Dendritic cell treated with granulocyte-macrophage colony-stimulating factor and Interleukin-4, amounts not matched to agents 40 ng/mL and 50 ng/mL, for 4 days (primary cell): ENCODE data around the gene MIXL1.
"Not testable (repeated sequence)": the region's sequence is repeated elsewhere in the genome, so short reads cannot be mapped to it uniquely, and the experiment has no call there.

Experiments used
- H3K27ac Mint-ChIP-seq: one replicate; pipeline ENCODE4 v1.8.0; 2022; ENCODE audit warnings: mild to moderate bottlenecking, mixed read lengths
- H3K27me3 Mint-ChIP-seq: one replicate; pipeline ENCODE4 v1.8.0; 2022; ENCODE audit warnings: mild to moderate bottlenecking, mixed read lengths
- H3K36me3 Mint-ChIP-seq: one replicate; pipeline ENCODE4 v1.8.0; 2022; ENCODE audit warnings: low read depth, mixed read lengths
- H3K4me1 Mint-ChIP-seq: one replicate; pipeline ENCODE4 v1.8.0; 2022; ENCODE audit warnings: low read depth, mixed read lengths
- H3K4me3 Mint-ChIP-seq: one replicate; pipeline ENCODE4 v1.8.0; 2022; ENCODE audit warnings: mild to moderate bottlenecking, moderate library complexity, mixed read lengths
- H3K9me3 Mint-ChIP-seq: one replicate; pipeline ENCODE4 v1.8.0; 2022; ENCODE audit warnings: mixed read lengths
- intact Hi-C: fragments of 100-400 bp; cut with micrococcal nuclease; formaldehyde crosslinking; loops from one replicate; pipeline ENCODE4 v1.15.0; 2022

MIXL1 gene

GRCh38 chr1:226223157-226223785 is at the start of gene MIXL1:
Gene MIXL1 (plus strand): TSS chr1:226223664. CDS start chr1:226223682, 18 bp downstream.
- intact Hi-C loops: no loop called here

GRCh38 chr1:226176870-226177269 is 46.6 kb upstream of the MIXL1 start:
- Mint-ChIP-seq H3K36me3 (peaks cover 40% of the 10 kb centered on the region), H3K27me3 (no peaks in the 10 kb centered on the region), H3K4me3 (no peak overlapping the region), H3K4me1 (peaks cover 9% of the 10 kb centered on the region), H3K9me3 (no peaks in the 10 kb centered on the region), H3K27ac (no peak overlapping the region)
- intact Hi-C loops: no loop called here

More at GRCh38 chr1:226223157-226223785, at the start of gene MIXL1:
- Mint-ChIP-seq H3K4me1 (peaks cover 6% of the 10 kb centered on the region), H3K4me3 (peak within 1 kb of the TSS; percentile 72), H3K27ac (no peak within 1 kb of the TSS), H3K27me3 (peaks cover 45% of the 10 kb centered on the region), H3K36me3 (no peaks in the 10 kb centered on the region), H3K9me3 (no peaks in the 10 kb centered on the region)

GRCh38 chr1:226181996-226182714 is 41.3 kb upstream of the MIXL1 start:
- Mint-ChIP-seq H3K4me1 (peaks cover 37% of the 10 kb centered on the region), H3K36me3 (peaks cover 36% of the 10 kb centered on the region)

GRCh38 chr1:226185141-226186036 is 38.1 kb upstream of the MIXL1 start:
- peaks cover 38% of the 10 kb centered on the region for H3K4me1 Mint-ChIP-seq
- H3K9me3 Mint-ChIP-seq: no peaks in the 10 kb centered on the region
- H3K36me3 Mint-ChIP-seq: peaks cover 24% of the 10 kb centered on the region
- peak overlapping the region; percentile 91 for H3K27ac Mint-ChIP-seq
- intact Hi-C loops: loop anchor here (5.0 kb wide), 2 partner anchors 118 to 188 kb away; partner anchors contain the start of gene SDE2
- H3K4me3 Mint-ChIP-seq: peak overlapping the region; percentile 88
- no peaks in the 10 kb centered on the region for H3K27me3 Mint-ChIP-seq

More at GRCh38 chr1:226181996-226182714, 41.3 kb upstream of the MIXL1 start:
- intact Hi-C loops: no loop called here
- H3K9me3 Mint-ChIP-seq: no peaks in the 10 kb centered on the region
- H3K27ac Mint-ChIP-seq: peak overlapping the region; percentile 83
- peak overlapping the region; percentile 59 for H3K4me3 Mint-ChIP-seq
- H3K27me3 Mint-ChIP-seq: no peaks in the 10 kb centered on the region

DNA sequence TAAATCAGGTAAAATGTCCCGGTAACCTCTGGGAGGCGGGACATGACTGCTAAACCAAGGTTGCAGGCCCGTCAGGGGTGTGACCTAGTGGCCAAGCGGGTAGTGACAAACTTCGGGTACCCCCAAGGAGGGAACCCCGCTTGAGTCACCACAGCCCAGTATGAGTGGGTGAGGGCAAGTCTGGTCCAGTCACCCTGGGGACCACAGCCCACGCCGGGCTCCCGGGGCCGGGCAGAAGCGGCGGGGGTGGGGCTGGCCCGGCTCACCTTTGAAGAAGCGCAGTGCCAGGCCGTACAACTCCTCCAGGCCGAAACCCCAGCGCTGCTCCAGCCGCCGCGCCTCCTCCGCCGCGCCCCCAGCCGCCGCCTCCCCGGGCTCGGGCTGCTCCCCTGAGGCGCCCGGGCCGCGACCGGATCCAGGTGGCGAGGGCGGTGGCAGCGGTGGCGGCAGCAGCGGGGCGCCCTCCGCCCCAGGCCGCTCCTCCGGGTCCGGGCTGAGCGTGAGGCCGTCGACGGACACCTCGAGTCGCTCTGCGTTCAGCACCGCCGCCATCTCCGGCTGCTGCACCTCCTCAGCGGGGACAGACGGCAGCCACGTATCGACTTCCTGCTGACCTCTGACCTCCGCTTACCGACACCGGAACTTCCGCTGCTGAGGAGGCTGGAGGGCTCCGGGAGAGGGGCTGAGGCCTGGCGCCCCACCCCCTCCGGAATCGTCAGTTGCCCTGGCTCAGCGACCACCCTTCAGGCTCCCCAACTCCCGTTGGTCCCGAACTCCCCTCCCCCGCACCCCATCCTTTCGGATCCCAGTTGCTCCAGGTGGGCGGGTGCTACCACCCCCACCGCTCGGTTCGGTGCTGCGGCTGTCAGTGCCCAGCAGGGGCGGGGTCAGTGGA is 37.1 kb upstream of the MIXL1 start, which contains the start of gene ACBD3:
Gene ACBD3, minus strand, starts transcription at position 618 of the 895 bp plus-strand sequence. Its CDS starts 66 bp downstream, at position 552.
- Mint-ChIP-seq H3K36me3 (peaks cover 18% of the 10 kb centered on the region), H3K27me3 (no peaks in the 10 kb centered on the region), H3K4me1 (peaks cover 38% of the 10 kb centered on the region), H3K9me3 (no peaks in the 10 kb centered on the region), H3K27ac (peak within 1 kb of the TSS; percentile 91), H3K4me3 (peak within 1 kb of the TSS; percentile 88)
- intact Hi-C loops: loop anchor here (5.0 kb wide), 2 partner anchors 119 to 189 kb away; partner anchors contain the start of gene SDE2

DNA sequence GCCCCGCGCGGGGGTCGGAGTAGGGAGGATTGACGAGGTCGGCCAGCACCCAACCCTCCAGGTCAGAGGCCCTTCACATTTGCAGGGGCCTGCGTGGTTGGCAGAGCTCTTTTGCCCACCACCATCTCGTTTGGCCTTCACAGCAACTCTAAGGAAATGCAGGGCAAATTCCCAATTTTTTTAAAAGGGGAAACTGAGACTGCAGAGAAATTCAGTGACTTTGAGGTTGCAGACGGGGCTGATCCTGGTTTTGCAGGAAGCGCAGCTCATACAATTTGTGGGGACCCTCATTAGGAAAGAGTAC is 36.5 kb upstream of the MIXL1 start:
- Mint-ChIP-seq H3K9me3 (no peaks in the 10 kb centered on the region), H3K27me3 (no peaks in the 10 kb centered on the region), H3K36me3 (peaks cover 18% of the 10 kb centered on the region), H3K4me3 (peak overlapping the region; percentile 88), H3K4me1 (peaks cover 34% of the 10 kb centered on the region), H3K27ac (peak overlapping the region; percentile 91)
- intact Hi-C loops: loop anchor here (5.0 kb wide), 2 partner anchors 120 to 190 kb away; partner anchors contain the start of gene SDE2

DNA sequence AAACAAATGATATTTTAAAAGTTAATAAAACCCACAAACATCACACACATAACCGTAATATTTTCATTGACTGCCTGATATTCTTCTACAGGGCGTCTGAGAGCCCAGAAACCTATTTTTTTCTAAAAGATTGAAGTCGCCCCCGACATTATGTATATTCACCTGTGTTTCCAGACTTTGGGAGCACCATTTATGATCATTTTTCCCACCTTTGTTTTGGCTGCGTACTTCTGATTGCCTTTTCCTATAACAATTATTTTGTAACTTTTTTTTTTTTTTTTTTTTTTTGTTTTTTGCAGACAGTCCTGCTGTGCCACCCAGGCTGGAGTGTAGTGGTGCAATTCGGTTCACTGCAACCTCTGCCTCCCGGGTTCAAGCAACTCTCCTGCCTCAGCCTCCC is 36.1 kb upstream of the MIXL1 start:
- no peak overlapping the region for H3K4me3 Mint-ChIP-seq
- H3K4me1 Mint-ChIP-seq: peaks cover 30% of the 10 kb centered on the region
- no peaks in the 10 kb centered on the region for H3K9me3 Mint-ChIP-seq
- peaks cover 18% of the 10 kb centered on the region for H3K36me3 Mint-ChIP-seq
- intact Hi-C loops: loop anchor here (5.0 kb wide), 2 partner anchors 120 to 190 kb away; partner anchors contain the start of gene SDE2
- H3K27me3 Mint-ChIP-seq: no peaks in the 10 kb centered on the region
- peak overlapping the region; percentile 91 for H3K27ac Mint-ChIP-seq

DNA sequence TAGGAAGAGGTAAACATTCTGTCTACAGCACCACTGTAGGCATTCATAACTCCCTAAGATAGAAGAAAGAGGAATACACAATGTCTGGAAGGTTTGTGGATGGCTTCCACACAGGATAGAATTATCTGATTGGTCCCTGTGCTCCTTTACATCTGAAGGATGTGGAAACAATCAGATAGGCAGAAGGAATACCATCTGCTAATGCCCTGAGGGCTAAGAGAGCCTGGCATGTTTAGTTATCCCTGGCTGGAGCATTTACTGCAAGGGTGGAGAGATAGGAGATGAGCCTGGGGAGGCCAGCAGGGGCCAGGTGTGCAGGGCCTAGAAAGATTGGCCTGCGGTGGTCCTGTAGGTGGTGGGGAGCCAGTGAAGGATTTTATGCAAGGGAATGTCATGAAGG is 28.3 kb upstream of the MIXL1 start:
- H3K4me3 Mint-ChIP-seq: no peak overlapping the region
- intact Hi-C loops: no loop called here
- peaks cover 6% of the 10 kb centered on the region for H3K4me1 Mint-ChIP-seq
- H3K36me3 Mint-ChIP-seq: no peaks in the 10 kb centered on the region
- H3K27ac Mint-ChIP-seq: no peak overlapping the region
- peaks cover 2% of the 10 kb centered on the region for H3K27me3 Mint-ChIP-seq
- no peaks in the 10 kb centered on the region for H3K9me3 Mint-ChIP-seq

- H3K4me1 Mint-ChIP-seq: peaks cover 7% of the 10 kb centered on the region
- H3K36me3 Mint-ChIP-seq: no peaks in the 10 kb centered on the region
- intact Hi-C loops: no loop called here
- no peak overlapping the region for H3K27ac Mint-ChIP-seq
- H3K9me3 Mint-ChIP-seq: no peaks in the 10 kb centered on the region
- peaks cover 2% of the 10 kb centered on the region for H3K27me3 Mint-ChIP-seq
- H3K4me3 Mint-ChIP-seq: no peak overlapping the region
Observed at GRCh38 chr1:226199971-226200370, 23.5 kb upstream of the MIXL1 start.

- peaks cover 7% of the 10 kb centered on the region for H3K4me1 Mint-ChIP-seq
- H3K27ac Mint-ChIP-seq: no peak overlapping the region
- H3K36me3 Mint-ChIP-seq: no peaks in the 10 kb centered on the region
- H3K9me3 Mint-ChIP-seq: no peaks in the 10 kb centered on the region
- H3K4me3 Mint-ChIP-seq: no peak overlapping the region
- no peaks in the 10 kb centered on the region for H3K27me3 Mint-ChIP-seq
- intact Hi-C loops: no loop called here
Observed at GRCh38 chr1:226201029-226201593, 22.4 kb upstream of the MIXL1 start.

DNA sequence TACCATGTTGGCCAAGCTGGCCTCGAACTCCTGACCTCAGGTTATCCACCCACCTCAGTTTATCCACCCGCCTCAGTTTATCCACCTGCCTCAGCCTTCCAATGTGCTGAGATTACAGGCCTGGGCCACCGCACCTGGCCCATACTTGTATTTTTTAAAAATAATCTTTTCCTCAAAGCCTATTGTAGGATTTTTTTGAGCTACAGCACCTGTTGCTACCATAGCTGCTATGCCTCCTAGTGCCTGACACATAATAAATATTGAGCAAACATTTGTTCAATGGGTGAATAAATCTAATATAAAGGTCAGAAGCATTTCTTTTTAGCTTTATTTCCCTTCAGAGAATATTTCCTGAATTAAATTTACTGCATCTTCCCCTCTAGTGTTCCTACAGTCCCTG is 21.2 kb upstream of the MIXL1 start:
- intact Hi-C loops: no loop called here
- Mint-ChIP-seq H3K27ac (no peak overlapping the region), H3K9me3 (no peaks in the 10 kb centered on the region), H3K4me1 (peaks cover 7% of the 10 kb centered on the region), H3K27me3 (peaks cover 1% of the 10 kb centered on the region), H3K36me3 (no peaks in the 10 kb centered on the region), H3K4me3 (no peak overlapping the region)

DNA sequence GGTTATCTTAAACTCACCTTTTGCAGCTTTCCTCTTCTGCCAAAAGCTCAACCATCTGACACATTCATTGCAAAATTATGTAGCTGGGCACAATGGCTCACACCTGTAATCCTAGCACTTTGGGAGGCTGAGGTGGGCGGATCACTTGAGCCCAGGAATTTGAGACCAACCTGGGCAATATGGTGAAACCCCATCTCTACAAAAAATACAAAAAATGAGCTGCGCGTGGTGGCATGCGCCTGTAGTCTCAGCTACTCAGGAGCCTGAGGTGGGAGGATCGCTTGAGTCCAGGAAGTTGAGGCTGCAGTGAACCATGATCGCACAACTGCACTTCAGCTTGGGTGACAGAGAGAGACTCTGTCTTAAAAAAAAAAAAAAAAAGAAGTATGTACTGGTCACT is 20.8 kb upstream of the MIXL1 start:
- H3K27me3 Mint-ChIP-seq, H3K4me3 Mint-ChIP-seq, H3K36me3 Mint-ChIP-seq, H3K9me3 Mint-ChIP-seq, H3K4me1 Mint-ChIP-seq, H3K27ac Mint-ChIP-seq, intact Hi-C loops: not testable (repeated sequence)

GRCh38 chr1:226203240-226203639 is 20.2 kb upstream of the MIXL1 start:
- Mint-ChIP-seq H3K36me3 (no peaks in the 10 kb centered on the region), H3K27ac (no peak overlapping the region), H3K4me1 (peaks cover 7% of the 10 kb centered on the region), H3K27me3 (peaks cover 1% of the 10 kb centered on the region), H3K9me3 (no peaks in the 10 kb centered on the region), H3K4me3 (no peak overlapping the region)
- intact Hi-C loops: no loop called here
